Tibial nerve (tissue), 4 donors: Measurements from ENCODE around the gene ZMAT2.

Experiments
- EP300 ChIP-seq, 2 donors: sonication (generic); formaldehyde crosslinking; IDR thresholded peaks; one replicate each; pipeline ENCODE4 v1.6.1; 2017; ENCODE audit warnings: antibody characterized with exemption in 2 of 2, mild to moderate bottlenecking in 1 of 2
- POLR2A ChIP-seq, 2 donors: fragments of 450-650 bp; IDR thresholded peaks; one replicate each; pipeline ENCODE4 v1.6.1; 2017; ENCODE audit warnings: antibody characterized with exemption in 2 of 2, mild to moderate bottlenecking in 2 of 2, moderate library complexity in 2 of 2
- TF ChIP-seq, protein P1 (sequence below), 5 experiments: fragments of 200-600 bp in 3 of 5; fragments of 450-650 bp in 2 of 5; sonication (generic) in 3 of 5; IDR thresholded peaks; one replicate each; pipeline ENCODE4 v1.5.1; 2016 to 2019; ENCODE audit warnings: antibody characterized with exemption in 5 of 5, mild to moderate bottlenecking in 3 of 5, moderate library complexity in 2 of 5

DNA sequence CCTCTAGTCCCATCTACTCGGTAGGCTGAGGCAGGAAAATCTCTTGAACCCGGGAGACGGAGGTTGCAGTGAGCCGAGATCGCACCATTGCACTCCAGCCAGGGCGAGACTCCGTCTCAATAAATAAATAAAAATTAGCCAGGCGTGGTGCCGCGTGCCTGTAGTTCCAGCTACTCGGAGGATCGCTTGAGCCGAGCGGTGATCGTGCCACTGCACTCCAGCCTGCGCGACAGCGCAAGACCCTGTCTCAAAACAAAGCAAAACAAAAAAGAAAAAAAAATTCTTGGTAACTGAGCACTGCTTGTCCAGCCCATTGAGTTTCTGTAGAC is 36.3 kb upstream of the ZMAT2 start:
- TF ChIP-seq EP300 (IDR thresholded peaks at IDR 0.05) (no peak), POLR2A (IDR thresholded peaks at IDR 0.05) (no peak)
- TF ChIP-seq, protein P1, sequence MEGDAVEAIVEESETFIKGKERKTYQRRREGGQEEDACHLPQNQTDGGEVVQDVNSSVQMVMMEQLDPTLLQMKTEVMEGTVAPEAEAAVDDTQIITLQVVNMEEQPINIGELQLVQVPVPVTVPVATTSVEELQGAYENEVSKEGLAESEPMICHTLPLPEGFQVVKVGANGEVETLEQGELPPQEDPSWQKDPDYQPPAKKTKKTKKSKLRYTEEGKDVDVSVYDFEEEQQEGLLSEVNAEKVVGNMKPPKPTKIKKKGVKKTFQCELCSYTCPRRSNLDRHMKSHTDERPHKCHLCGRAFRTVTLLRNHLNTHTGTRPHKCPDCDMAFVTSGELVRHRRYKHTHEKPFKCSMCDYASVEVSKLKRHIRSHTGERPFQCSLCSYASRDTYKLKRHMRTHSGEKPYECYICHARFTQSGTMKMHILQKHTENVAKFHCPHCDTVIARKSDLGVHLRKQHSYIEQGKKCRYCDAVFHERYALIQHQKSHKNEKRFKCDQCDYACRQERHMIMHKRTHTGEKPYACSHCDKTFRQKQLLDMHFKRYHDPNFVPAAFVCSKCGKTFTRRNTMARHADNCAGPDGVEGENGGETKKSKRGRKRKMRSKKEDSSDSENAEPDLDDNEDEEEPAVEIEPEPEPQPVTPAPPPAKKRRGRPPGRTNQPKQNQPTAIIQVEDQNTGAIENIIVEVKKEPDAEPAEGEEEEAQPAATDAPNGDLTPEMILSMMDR (IDR thresholded peaks at IDR 0.05), result no peak
